GM19467 (cell line): Measurements from ENCODE around the gene FAM53A.
"Not testable (repeated sequence)": the region's sequence is repeated elsewhere in the genome, so short reads cannot be mapped to it uniquely, and the experiment has no call there.

Experiments used
- ATAC-seq: cut with Tn5 transposase; IDR thresholded peaks from one replicate; pipeline ENCODE4 v1.9.1; 2021; ENCODE audit warnings: mild to moderate bottlenecking, moderate library complexity; ENCODE audit not compliant: unreplicated experiment

Gene FAM53A

GRCh38 chr4:1686440-1687036 lies 2.4 kb upstream of the FAM53A start:
- ATAC-seq: no peak

DNA sequence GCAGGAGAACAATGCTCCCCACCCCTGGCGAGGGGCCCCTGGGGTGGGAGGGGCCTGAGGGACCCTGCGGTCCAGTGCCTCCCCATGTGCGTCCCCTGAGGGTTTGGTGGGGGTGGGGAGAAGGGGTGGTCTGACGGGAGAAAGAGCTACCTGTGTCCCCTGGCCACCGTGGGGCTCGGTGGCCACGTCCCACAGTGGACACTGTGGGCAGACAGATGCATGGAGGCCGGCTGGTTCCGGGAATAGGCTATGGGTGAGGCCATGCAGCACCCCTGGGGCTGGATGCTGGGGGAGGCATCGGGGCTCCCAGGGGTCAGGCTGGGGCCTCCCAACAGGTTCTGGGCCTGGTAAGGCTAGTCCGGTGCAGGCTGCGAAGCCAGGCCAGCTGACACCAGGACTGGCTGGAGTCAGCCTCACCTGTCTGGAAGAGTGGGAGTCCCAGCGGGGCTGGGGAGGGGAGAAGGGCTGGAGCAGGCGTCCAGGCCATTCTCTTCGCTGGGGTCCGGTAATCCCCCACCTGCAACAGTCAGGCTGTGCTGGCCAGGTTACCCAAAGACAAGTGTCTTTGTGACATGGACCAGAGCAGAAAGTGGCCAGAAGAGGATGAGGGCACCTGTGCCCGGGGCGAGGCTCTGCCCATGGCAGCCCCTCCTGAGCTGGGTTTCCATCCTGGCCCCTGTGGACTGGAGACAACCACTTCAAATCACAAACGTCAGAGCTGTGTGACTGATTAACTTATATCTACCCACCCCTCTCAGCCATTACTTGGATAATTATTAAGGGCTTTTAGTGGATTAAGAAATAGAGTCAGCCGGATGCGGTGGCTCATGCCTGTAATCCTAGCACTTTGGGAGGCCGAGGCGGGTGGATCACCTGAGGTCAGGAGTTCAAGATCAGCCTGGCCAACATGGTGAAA lies 1.4 kb upstream of the FAM53A start:
- no peak for ATAC-seq

GRCh38 chr4:1684506-1685234 lies 557 bp upstream of the FAM53A start:
- ATAC-seq: peak; percentile 16

DNA sequence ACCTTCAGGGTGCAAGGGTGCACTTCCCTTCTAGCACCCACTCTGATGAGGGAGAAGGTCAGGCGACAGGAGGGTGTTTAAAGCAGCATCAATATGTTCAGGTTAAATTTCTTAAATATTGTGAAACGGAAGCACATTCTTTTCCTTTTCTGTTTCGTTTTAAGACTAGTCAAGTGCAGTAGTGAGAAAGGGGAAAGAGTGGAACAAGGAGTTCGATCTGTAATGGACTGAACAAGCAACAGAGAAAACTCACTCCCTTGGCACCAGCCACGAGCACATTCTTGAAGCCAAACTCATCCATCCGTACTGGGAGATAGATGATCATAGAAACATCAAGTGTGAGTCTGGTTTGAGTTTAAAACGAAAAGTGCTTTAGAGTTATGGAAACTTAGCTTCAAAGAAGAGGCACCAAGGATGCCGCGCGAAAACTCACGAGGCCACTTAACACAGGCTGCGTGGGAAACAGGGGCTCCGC lies 815 bp downstream of the FAM53A start:
- ATAC-seq: no peak

- ATAC-seq: no peak
Observed at GRCh38 chr4:1682860-1683259, 1.3 kb downstream of the FAM53A start.

DNA sequence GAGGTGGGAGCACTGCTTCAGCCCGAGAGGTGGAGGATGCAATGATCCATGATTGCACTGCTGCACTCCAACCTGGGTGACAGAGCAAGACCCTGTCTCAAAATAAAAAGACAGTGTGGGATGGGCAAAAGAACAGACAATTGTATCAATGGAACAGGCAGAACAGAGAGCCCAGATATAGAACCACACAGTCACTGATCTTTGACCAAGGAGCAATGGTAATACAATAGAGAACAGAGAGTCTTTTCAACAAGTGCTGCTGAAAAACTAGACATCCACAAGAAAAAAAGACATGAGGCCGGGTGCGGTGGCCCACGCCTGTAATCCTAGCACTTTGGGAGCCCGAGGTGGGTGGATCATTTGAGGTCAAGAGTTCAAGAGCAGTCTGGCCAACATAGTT lies 5.9 kb downstream of the FAM53A start:
- no peak for ATAC-seq

DNA sequence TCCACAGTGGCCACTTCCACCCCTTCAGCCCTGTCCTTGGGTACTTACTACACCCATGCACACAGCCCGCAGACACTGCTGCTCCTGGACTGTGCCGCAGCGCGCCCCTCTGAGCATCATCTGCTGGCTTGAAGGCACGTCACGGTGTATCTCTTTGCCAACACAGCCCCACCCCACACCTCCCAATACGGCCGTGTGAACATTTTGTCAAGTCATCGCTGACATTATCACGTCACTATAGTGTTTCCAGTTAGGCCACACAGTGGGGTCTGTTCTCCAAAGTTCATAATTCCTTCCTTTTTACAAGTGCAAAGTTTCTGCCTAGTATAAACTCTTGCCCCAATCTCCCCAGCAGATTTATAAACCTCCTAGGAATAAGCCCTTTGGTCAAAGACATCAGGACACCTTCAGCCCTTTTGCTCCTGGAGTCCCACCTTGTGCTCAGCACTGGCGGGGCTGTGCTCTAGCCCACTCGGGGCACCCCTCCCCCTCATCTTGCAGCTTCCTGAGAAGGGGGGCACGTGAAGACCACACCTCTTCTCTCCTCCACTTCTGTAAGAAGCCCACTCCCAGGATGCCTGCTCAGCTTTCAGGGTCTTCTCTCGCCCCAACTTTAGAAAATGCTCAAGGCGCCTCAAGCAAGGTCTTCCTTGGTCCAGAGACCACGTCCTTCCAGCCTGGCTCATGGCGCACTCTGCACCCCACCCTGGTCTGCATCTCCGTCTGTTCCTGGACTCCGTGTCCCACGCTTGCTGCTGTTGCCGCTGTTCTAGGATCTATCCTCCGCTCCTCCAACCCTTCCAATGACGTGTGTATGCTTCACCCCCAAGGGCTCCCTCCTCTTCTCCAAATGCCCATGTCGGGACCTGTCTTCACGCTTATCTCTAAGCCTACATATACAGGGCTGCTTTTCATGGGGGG lies 7.2 kb downstream of the FAM53A start:
- no peak for ATAC-seq

DNA sequence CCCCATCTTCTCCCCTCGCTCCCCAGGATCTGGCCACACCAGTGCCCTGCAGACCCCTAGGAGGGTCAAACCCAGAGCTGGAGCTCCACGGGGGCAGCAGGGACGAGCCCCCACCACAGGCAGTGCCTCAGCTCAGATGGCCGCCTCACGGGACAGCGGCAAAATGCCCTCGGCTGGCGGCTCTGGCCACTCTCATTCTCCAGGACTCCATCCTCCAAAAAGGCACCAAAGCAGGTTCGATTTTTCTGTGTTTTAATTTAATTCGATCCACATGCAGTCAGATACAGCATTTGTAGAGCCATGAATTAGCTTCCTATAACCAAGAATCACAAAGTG lies 8.3 kb downstream of the FAM53A start:
- no peak for ATAC-seq

GRCh38 chr4:1675136-1675801 lies 8.8 kb downstream of the FAM53A start:
- ATAC-seq: no peak

DNA sequence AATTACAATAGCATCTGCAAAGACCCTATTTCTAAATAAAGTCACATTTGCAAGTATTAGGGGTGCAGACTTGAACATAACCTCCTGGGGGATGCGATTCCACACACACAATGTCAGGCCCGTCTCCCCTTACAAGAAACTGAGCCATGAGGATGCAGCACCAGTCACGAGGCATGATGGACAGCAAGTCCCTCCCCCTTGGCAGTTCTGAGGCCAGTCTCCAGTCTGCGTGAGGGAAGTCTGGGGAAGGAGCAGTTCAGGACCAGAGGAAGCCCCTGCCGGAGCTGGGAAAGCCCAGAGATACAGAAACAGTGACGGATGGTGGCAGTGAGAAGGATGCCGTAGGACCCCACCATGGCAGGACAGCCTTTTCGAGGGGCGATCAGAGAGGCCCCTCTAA lies 9.4 kb downstream of the FAM53A start:
- ATAC-seq: no peak

GRCh38 chr4:1673671-1674070 lies 10.4 kb downstream of the FAM53A start:
- no peak for ATAC-seq

- ATAC-seq: not testable (repeated sequence)
Observed at GRCh38 chr4:1671011-1671410, 13.1 kb downstream of the FAM53A start.

- no peak for ATAC-seq
Observed at GRCh38 chr4:1670279-1670678, 13.8 kb downstream of the FAM53A start.

GRCh38 chr4:1669850-1670249 lies 14.3 kb downstream of the FAM53A start:
- no peak for ATAC-seq

GRCh38 chr4:1669270-1669669 lies 14.8 kb downstream of the FAM53A start:
- ATAC-seq: no peak

DNA sequence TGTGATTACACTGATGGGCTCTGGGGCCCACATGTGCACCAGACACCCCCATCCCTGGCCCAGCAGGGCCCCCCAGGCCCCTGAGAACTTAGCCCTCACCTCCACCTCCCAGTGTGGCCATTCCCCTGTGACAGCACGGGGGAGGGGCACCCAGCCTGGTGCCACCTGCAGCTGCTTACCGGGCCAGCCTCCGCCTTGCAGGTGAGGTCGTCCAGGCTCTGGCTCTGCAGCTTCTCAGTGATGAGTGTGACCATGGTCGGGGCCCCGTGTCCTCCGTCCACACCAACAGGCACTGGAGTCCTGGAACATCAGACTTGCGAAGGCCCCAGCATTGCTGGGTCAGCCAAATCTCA lies 15.6 kb downstream of the FAM53A start:
- no peak for ATAC-seq

DNA sequence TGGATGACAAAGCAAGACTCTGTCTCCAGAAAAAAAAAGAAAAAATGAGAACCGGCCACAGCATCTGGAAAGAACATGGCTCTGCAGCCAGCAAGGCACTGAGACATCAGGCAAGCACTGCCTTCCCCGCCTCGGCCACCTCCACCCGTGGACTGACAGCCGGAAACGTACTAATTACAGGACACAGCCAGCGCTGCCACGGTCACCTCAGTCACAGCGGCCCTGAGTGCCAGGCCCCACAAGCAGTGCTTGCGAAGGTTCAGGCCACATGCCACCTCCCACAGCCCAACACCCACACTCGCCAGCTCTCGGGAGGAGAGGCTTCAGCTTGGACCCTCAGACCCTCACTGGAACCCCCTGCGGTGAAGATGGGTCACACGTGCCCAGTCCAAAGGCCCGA lies 16.8 kb downstream of the FAM53A start:
- no peak for ATAC-seq

GRCh38 chr4:1666391-1666790 lies 17.7 kb downstream of the FAM53A start:
- no peak for ATAC-seq

DNA sequence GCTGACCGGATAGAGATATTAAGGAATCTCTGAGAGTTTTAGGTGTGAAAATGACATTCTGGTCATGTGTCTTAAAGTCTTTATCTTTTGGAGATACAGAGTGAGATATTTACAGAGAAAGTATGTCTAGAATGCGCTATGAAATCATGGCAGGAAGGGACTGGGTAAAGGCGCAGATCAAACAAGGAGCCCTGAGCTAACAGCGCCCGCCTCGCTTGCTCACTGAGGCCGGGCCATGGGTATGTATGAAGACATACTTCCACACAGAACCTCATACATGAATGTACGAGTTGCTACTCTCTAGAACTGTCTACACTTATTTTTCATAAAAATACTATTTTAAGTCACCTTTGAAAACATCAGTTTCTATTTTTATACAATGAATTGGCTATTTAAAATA lies 20.0 kb downstream of the FAM53A start:
- no peak for ATAC-seq

DNA sequence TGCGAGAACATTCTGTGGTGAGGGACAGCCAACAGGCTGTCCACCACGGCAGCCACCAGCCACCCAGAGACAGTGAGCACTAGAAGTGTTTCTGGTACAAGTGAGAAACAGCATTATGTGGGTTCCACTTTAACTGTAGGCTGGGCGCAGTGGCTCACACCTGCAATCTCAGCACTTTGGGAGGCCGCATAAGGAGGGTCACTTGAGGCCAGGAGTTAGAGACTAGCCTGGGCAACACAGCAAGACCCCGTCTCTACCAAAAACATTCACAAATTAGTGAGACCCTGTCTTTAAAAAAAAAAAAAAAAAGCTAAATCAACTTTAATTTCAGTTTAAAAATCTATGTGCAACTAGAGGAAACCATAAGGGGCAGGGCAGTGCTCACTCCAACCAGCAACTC lies 20.6 kb downstream of the FAM53A start:
- no peak for ATAC-seq
